Bronchial epithelial cell (primary cell): ENCODE results near the gene SOCS6. TPM values are rescaled to one million over a fixed set of nuclear protein-coding genes. Genes with fewer than 3 reads are reported as not detected.

Experiments
- DNase-seq: peaks from one replicate; pipeline ENCODE4 v3.0.0-alpha.2; 2010; ENCODE audit warnings: low read depth
- FAIRE-seq: peaks from 2 replicates; lab custom pipeline; 2011; peaks lifted over from hg19 to GRCh38; lab: Jason Lieb, UNC
- H3K27me3 ChIP-seq: 2 replicates; pipeline ENCODE4 v1.5.1; 2011; ENCODE audit warnings: low read length; ENCODE audit not compliant: control insufficient read depth, insufficient read depth
- H3K36me3 ChIP-seq: 2 replicates; pipeline ENCODE4 v1.5.1; 2011; ENCODE audit warnings: low read length; ENCODE audit not compliant: control insufficient read depth, insufficient read depth
- H3K4me3 ChIP-seq: 2 replicates; pipeline ENCODE4 v1.5.1; 2011; ENCODE audit warnings: mild to moderate bottlenecking, low read depth, low read length, control low read depth
- total RNA-seq: library from RNA; depleted of rRNA; stranded (reverse); fragments of >200 nt; gene quantifications from 2 replicates; pipeline ENCODE4 v1.2.1, GENCODE V29; 2014
- TF ChIP-seq, protein P1 (sequence below): IDR thresholded peaks from 2 replicates; pipeline ENCODE4 v1.5.1; 2011; ENCODE audit warnings: mild to moderate bottlenecking, moderate library complexity, low read length, control low read depth, inconsistent platforms; ENCODE audit not compliant: insufficient read depth, severe bottlenecking

The SOCS6 gene
- total RNA-seq, 1 donor from 2014 or later, result 51.6 TPM

DNA sequence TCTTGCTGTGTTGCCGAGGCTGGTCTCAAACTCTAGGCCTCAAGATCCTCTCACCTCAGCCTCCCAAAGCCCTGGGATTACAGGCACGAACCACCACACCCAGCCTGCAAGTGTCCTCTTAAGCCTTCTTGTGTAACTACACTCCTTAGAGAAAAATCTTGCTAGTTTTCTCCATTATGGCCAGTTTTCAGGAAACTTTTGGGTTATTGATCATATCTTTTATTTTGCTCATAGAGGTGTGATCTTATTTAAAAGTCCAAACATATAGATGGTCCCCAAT lies 2.4 kb downstream of the SOCS6 start:
- Histone ChIP-seq H3K36me3 (peaks cover 5% of the 10 kb centered on the region), H3K27me3 (no peaks in the 10 kb centered on the region), H3K4me3 (no peak overlapping the region)
- FAIRE-seq (no peak), DNase-seq (no peak)
- TF ChIP-seq, protein P1, sequence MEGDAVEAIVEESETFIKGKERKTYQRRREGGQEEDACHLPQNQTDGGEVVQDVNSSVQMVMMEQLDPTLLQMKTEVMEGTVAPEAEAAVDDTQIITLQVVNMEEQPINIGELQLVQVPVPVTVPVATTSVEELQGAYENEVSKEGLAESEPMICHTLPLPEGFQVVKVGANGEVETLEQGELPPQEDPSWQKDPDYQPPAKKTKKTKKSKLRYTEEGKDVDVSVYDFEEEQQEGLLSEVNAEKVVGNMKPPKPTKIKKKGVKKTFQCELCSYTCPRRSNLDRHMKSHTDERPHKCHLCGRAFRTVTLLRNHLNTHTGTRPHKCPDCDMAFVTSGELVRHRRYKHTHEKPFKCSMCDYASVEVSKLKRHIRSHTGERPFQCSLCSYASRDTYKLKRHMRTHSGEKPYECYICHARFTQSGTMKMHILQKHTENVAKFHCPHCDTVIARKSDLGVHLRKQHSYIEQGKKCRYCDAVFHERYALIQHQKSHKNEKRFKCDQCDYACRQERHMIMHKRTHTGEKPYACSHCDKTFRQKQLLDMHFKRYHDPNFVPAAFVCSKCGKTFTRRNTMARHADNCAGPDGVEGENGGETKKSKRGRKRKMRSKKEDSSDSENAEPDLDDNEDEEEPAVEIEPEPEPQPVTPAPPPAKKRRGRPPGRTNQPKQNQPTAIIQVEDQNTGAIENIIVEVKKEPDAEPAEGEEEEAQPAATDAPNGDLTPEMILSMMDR, result no peak

DNA sequence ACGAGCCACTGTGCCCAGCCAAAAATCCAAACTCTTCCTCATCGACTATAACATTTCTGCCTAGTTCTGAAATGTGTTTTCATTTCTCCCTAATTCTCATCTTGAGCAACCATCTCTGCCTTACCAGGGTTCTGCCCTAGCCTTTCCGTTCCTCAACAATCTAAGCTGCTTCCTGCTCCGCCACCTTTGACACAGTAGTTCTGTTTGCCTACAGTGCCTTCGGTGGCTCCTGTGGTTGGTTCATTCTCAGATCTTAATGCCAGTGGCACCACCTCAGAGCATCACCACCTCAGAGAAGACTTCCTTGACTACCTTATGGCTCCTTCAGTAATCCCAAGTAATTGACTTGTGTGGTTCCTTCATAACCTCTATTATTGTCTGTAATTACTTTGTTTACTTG lies 3.8 kb downstream of the SOCS6 start:
- peaks cover 6% of the 10 kb centered on the region for H3K36me3 ChIP-seq
- no peak overlapping the region for H3K4me3 ChIP-seq
- TF ChIP-seq, protein P1, result no peak
- DNase-seq, result no peak
- no peak for FAIRE-seq
- H3K27me3 ChIP-seq, result no peaks in the 10 kb centered on the region

DNA sequence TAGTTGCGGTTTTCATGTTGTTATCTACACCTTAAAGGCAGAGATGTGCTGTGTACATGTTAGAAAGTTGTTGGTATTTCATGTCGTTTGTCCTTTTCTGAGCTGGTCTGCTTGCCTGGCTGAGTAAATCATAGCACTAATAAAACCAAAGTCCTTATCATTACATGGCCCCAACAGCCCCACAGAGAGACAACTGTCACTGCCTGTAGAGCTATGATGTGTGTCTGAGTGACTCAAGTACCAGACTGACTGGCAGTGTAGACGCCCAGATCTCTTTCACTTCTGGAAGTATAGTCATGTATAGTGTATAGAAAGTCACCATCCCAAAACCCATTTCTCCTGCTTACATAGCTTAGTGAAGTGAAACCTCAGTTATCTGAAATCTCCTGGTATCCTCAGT lies 4.3 kb downstream of the SOCS6 start:
- no peak overlapping the region for H3K4me3 ChIP-seq
- DNase-seq (no peak), FAIRE-seq (no peak)
- H3K36me3 ChIP-seq, result peaks cover 6% of the 10 kb centered on the region
- TF ChIP-seq, protein P1, result no peak
- H3K27me3 ChIP-seq, result no peaks in the 10 kb centered on the region

DNA sequence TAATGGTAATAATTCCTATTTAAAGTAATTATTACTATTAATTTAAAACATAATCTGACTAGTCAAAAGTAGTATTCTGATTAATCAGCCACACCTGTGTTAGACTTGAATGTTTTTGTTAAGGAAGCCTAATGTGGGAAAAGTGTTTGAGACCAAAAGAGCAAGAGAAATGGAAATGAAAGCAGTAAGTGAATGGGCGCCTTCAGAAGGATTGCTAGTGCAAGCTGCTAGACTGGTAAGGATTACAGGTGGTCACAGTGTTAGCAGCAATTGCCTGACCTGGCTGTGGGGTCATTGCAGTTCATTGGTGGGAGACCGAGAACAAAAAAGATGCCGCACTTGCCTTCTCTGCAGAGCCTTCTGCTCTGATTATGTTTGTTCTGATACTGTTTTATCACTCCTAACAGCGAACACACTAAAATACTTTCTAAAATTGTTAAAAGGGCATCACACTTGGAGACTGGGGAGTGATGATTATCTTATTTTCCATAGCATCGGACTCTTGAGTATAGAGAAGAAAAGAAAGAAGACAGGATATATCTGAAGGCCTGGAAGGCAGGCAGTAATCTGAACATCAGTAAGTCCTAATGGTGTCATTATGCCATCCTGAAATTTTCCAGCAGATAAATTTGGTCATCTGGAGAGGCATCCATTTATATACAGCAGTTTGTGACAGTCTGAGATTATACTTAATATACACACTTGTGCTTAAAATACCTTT lies 5.8 kb downstream of the SOCS6 start:
- Histone ChIP-seq H3K36me3 (peaks cover 6% of the 10 kb centered on the region), H3K27me3 (no peaks in the 10 kb centered on the region), H3K4me3 (no peak overlapping the region)
- no peak for DNase-seq
- TF ChIP-seq, protein P1, result no peak
- FAIRE-seq, result no peak

DNA sequence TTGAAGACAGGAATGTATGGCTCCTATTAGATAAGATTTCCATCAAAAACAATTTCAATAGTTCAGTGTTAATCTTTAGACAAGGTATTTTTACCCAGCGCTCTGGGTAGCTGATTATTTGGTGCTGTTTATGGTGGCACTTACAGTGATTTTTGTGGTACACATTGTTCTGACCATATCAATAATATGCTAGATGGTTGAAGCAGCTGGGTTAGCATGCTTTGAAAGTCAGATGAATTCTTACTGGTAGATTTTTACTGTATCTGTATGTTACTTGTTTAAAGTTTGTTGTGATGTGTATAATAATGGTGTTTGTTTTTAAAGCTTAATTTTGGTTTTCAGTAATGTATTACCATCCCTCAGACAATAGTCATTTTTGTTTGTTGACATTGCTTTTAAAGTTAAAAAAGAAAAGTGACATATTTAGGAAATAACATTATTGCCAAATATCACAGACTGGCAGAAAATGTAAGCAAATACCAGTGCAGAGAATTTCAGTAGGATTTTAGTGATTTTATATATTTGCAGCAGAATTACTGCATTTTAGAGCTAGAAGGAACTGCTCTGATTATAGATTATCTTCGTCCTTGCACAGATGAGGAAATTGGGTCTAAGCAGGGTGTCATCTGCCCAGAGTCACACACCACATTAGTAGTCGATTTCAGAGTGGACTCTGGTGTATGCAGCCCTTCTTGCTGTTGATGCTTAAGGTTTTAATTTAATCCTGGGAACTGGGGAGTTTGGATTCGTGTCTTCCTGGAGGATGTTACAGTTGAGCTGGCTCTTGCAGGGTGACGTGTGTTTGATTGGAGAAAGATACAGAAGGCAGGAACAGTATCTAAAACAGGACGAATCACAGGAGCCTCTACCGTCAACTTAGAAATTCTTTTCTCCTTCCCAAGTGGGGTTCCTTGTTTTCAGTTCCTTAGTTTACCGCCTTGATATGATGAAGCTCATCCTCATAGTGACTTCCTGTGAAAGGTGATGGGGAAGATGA lies 6.6 kb downstream of the SOCS6 start:
- H3K36me3 ChIP-seq, result peaks cover 6% of the 10 kb centered on the region
- no peak for FAIRE-seq
- DNase-seq, result no peak
- no peak overlapping the region for H3K4me3 ChIP-seq
- H3K27me3 ChIP-seq, result no peaks in the 10 kb centered on the region
- TF ChIP-seq, protein P1, result no peak
